Natural killer cell (primary cell): ENCODE results near the gene TTC34. TPM values are rescaled to one million over a fixed set of nuclear protein-coding genes. Genes with fewer than 3 reads are reported as not detected.

ENCODE experiments used
- ATAC-seq, 3 donors: fragments of 150-1000 bp in 2 of 3; fragments of 200-7000 bp in 1 of 3; cut with Tn5 transposase; 1 replicate in 1 of 3; 2 replicates in 2 of 3; pipeline ENCODE4 v1.10.0; 2021; ENCODE audit warnings: mild to moderate bottlenecking in 2 of 3, moderate library complexity in 2 of 3
- DNase-seq, 2 donors: peaks; one replicate each; pipeline versions ENCODE4 v3.0.0 to v3.0.0-alpha.2; 2013 to 2021; ENCODE audit warnings: mixed read lengths in 1 of 2
- H3K27ac ChIP-seq: one replicate; pipeline ENCODE4 v1.5.1; 2013; ENCODE audit warnings: mild to moderate bottlenecking, low read length
- H3K27me3 ChIP-seq: one replicate; pipeline ENCODE4 v1.6.1; 2013; ENCODE audit warnings: low read length; ENCODE audit not compliant: control insufficient read depth, insufficient read depth
- H3K36me3 ChIP-seq: one replicate; pipeline ENCODE4 v1.6.1; 2013; ENCODE audit warnings: low read length; ENCODE audit not compliant: control insufficient read depth, insufficient read depth
- H3K4me1 ChIP-seq: one replicate; pipeline ENCODE4 v1.6.1; 2013; ENCODE audit warnings: low read length; ENCODE audit not compliant: control insufficient read depth, insufficient read depth
- H3K4me3 ChIP-seq: one replicate; pipeline ENCODE4 v1.5.1; 2013; ENCODE audit warnings: low read length
- H3K9me3 ChIP-seq: one replicate; pipeline ENCODE4 v1.6.1; 2013; ENCODE audit warnings: low read length; ENCODE audit not compliant: control insufficient read depth, insufficient read depth
- H3K27ac Mint-ChIP-seq, 2 donors: one replicate each; pipeline ENCODE4 v1.8.0; 2022; ENCODE audit warnings: mild to moderate bottlenecking in 2 of 2, mixed read lengths in 2 of 2, moderate library complexity in 1 of 2
- H3K27me3 Mint-ChIP-seq, 2 donors: one replicate each; pipeline ENCODE4 v1.8.0; 2022; ENCODE audit warnings: low read depth in 2 of 2, mixed read lengths in 2 of 2
- H3K36me3 Mint-ChIP-seq: one replicate; pipeline ENCODE4 v1.8.0; 2022; ENCODE audit warnings: mixed read lengths
- H3K4me1 Mint-ChIP-seq, 2 donors: one replicate each; pipeline ENCODE4 v1.8.0; 2022; ENCODE audit warnings: mixed read lengths in 2 of 2
- H3K4me3 Mint-ChIP-seq: one replicate; pipeline ENCODE4 v1.8.0; 2022; ENCODE audit warnings: mild to moderate bottlenecking, moderate library complexity, mixed read lengths
- H3K9me3 Mint-ChIP-seq, 2 donors: one replicate each; pipeline ENCODE4 v1.8.0; 2022; ENCODE audit warnings: mixed read lengths in 2 of 2
- WGBS: methylation state at CpG from one replicate; pipeline ENCODE4 v1.1.7; 2013; ENCODE audit warnings: missing lambda C conversion rate; ENCODE audit not compliant: insufficient coverage; 5-methylcytosine and 5-hydroxymethylcytosine counted together
- intact Hi-C: fragments of 100-400 bp; cut with micrococcal nuclease; formaldehyde crosslinking; loops from one replicate; pipeline ENCODE4 v1.14.2; 2022
- total RNA-seq, 4 donors: library from RNA; stranded (reverse); fragments of 120-200 nt in 1 of 4; gene quantifications; one replicate each; pipeline versions ENCODE4 v1.2.3 to v1.2.4, GENCODE V29; 2013 to 2022
- TF ChIP-seq, protein P1 (sequence below): fragments of 200-600 bp; IDR thresholded peaks from one replicate; pipeline ENCODE4 v1.8.0; 2022; ENCODE audit warnings: antibody characterized with exemption

The TTC34 gene
- total RNA-seq, 3 donors from 2014 or later (not counting 1 experiment from before 2014, with no cell fraction given) = 0.80 to 1.4 (median 1.2) TPM

DNA sequence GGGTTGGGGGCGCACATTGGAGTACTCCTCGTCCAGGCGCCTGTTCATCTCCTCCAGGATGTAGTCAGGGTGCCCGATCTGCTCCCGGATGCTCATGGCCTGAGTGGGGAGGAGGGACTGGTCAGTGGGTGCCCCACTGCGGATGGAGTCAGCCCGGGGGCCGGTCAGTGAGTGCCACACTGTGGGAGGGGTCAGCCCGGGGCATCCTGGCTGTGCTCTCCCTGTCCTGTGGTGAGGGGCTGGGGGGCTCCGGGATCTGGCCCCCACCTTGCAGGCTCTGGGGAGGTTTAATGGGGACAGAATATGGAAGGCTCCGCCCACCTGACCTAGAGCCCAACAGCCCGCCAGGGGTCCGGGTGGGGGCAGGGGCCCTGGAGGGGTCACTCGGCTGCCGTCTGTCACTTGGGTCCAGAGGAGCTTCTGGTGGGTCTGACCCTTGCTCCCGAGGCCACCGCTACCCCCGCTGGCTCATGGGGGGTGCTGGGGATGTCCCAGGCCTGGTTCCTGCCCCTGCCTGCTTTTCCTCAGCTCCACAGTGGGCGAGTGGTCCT, 206.2 kb downstream of the TTC34 start:
- intact Hi-C loops = no loop called here
- peaks cover 0 to 13% of the 10 kb centered on the region in 2 donors for H3K4me1 Mint-ChIP-seq
- no peak overlapping the region for H3K4me3 Mint-ChIP-seq
- TF ChIP-seq, protein P1, sequence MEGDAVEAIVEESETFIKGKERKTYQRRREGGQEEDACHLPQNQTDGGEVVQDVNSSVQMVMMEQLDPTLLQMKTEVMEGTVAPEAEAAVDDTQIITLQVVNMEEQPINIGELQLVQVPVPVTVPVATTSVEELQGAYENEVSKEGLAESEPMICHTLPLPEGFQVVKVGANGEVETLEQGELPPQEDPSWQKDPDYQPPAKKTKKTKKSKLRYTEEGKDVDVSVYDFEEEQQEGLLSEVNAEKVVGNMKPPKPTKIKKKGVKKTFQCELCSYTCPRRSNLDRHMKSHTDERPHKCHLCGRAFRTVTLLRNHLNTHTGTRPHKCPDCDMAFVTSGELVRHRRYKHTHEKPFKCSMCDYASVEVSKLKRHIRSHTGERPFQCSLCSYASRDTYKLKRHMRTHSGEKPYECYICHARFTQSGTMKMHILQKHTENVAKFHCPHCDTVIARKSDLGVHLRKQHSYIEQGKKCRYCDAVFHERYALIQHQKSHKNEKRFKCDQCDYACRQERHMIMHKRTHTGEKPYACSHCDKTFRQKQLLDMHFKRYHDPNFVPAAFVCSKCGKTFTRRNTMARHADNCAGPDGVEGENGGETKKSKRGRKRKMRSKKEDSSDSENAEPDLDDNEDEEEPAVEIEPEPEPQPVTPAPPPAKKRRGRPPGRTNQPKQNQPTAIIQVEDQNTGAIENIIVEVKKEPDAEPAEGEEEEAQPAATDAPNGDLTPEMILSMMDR = no peak
- no peak overlapping the region for H3K27ac Mint-ChIP-seq
- WGBS = 90% methylated on average over 19 of the region's 19 CpGs
- H3K36me3 ChIP-seq = no peaks in the 10 kb centered on the region
- H3K27me3 ChIP-seq = no peaks in the 10 kb centered on the region
- no peak overlapping the region for H3K4me3 ChIP-seq
- peaks cover 11% of the 10 kb centered on the region for H3K4me1 ChIP-seq
- H3K9me3 Mint-ChIP-seq = no peaks in the 10 kb centered on the region
- ATAC-seq (no peak), DNase-seq (no peak)
- H3K27me3 Mint-ChIP-seq = peaks cover 4 to 8% of the 10 kb centered on the region in 2 donors
- H3K27ac ChIP-seq = no peak overlapping the region
- no peaks in the 10 kb centered on the region for H3K9me3 ChIP-seq
- H3K36me3 Mint-ChIP-seq = no peaks in the 10 kb centered on the region

DNA sequence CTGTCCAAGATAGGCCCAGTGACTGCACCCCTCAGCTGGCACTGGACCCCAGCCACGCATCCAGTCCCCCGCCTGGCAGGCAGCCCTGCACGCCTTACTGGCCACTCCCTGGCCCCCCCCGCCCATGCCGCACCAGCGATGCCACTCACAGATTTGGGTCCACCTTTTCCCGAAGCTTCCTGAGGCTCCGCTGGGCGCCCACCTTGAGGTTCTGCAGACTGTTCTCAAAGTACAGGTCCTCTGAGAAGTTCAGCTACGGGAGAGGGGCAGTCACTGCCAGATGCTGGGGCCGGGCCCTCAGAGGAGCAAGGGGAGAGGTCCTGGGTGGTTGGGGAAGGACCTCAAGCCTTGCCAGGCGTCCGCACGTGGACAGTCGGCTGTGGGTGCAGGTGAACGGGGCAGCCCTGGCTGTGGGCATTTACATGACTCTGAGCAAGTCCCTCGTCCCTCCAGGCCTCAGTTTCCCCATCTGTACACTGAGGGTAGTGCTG, 206.8 kb downstream of the TTC34 start:
- H3K4me3 ChIP-seq = no peak overlapping the region
- peaks cover under 1% of the 10 kb centered on the region for H3K36me3 ChIP-seq
- H3K4me3 Mint-ChIP-seq = no peak overlapping the region
- H3K27me3 Mint-ChIP-seq = peaks cover 4 to 8% of the 10 kb centered on the region in 2 donors
- no peak overlapping the region for H3K27ac ChIP-seq
- no peaks in the 10 kb centered on the region for H3K9me3 Mint-ChIP-seq
- 90% methylated on average over 17 of the region's 17 CpGs for WGBS
- TF ChIP-seq, protein P1 = no peak
- no peaks in the 10 kb centered on the region for H3K9me3 ChIP-seq
- H3K27ac Mint-ChIP-seq = no peak overlapping the region
- no peaks in the 10 kb centered on the region for H3K36me3 Mint-ChIP-seq
- no peaks in the 10 kb centered on the region for H3K27me3 ChIP-seq
- DNase-seq (no peak), ATAC-seq (no peak)
- peaks cover 11% of the 10 kb centered on the region for H3K4me1 ChIP-seq
- intact Hi-C loops = no loop called here
- H3K4me1 Mint-ChIP-seq = peaks cover 0 to 13% of the 10 kb centered on the region in 2 donors

DNA sequence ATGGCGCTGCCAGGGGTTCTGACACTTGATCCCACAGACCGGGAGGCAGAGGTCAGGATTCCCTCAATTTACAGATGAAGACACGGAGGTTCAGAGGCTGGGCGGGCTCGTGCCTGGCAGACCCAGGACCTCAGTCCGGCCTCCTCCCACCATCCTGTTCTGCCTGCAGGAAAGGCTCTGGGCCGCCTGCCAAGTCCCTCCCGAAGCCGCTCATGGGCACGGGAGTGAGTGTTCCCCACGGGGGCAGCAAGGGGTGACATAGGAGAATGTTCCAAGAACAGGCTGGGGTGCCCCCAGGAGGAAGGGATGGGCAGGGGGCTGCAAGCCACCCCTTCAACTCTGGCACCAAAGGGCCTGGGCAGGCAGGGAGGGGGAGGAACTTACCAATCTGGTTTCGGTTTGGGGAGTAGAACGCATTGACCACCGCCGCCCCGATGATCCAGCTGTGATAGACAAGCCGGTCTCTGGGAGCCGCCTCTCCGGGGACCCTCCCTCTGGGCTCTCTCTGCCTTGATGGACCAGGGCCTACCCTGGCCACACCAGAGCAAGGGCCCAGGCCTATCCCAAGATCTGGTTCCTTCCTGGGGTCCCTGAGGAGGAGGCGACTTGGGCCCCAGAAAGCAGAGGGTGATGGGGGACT, 207.4 kb downstream of the TTC34 start:
- H3K27ac ChIP-seq = no peak overlapping the region
- DNase-seq (no peak), ATAC-seq (no peak)
- H3K9me3 Mint-ChIP-seq = no peaks in the 10 kb centered on the region
- no peaks in the 10 kb centered on the region for H3K9me3 ChIP-seq
- peaks cover 4 to 8% of the 10 kb centered on the region in 2 donors for H3K27me3 Mint-ChIP-seq
- H3K27me3 ChIP-seq = no peaks in the 10 kb centered on the region
- TF ChIP-seq, protein P1 = no peak
- H3K4me3 ChIP-seq = no peak overlapping the region
- intact Hi-C loops = no loop called here
- H3K4me1 Mint-ChIP-seq = peaks cover 0 to 13% of the 10 kb centered on the region in 2 donors
- peaks cover 11% of the 10 kb centered on the region for H3K4me1 ChIP-seq
- H3K36me3 Mint-ChIP-seq = no peaks in the 10 kb centered on the region
- peaks cover 4% of the 10 kb centered on the region for H3K36me3 ChIP-seq
- H3K27ac Mint-ChIP-seq = no peak overlapping the region
- no peak overlapping the region for H3K4me3 Mint-ChIP-seq
- 62% methylated on average over 20 of the region's 20 CpGs for WGBS
